Activated CD4-positive, alpha-beta T cell treated with anti-CD3 and anti-CD28 coated beads for 48 hours (primary cell): ENCODE measurements around the gene CCDC88A.
"Not testable (repeated sequence)": the region's sequence is repeated elsewhere in the genome, so short reads cannot be mapped to it uniquely, and the experiment has no call there.

Experiments used
- DNase-seq: peaks from one replicate; pipeline ENCODE4 v3.0.0-alpha.2; 2020

CCDC88A gene

GRCh38 chr2:55420871-55421270 lies 1.2 kb upstream of the CCDC88A start:
- no peak for DNase-seq

- no peak for DNase-seq
Measured at GRCh38 chr2:55420439-55420725, 726 bp upstream of the CCDC88A start.

GRCh38 chr2:55419233-55419678 lies 400 bp downstream of the CCDC88A start:
- peak; percentile 40 for DNase-seq

GRCh38 chr2:55418512-55419232 lies 984 bp downstream of the CCDC88A start:
- no peak for DNase-seq

GRCh38 chr2:55418072-55418471 lies 1.6 kb downstream of the CCDC88A start:
- no peak for DNase-seq

GRCh38 chr2:55416786-55417568 lies 2.7 kb downstream of the CCDC88A start:
- DNase-seq: no peak

GRCh38 chr2:55415300-55415699 lies 4.4 kb downstream of the CCDC88A start:
- no peak for DNase-seq

- DNase-seq: no peak
Measured at GRCh38 chr2:55408918-55409868, 10.5 kb downstream of the CCDC88A start.

- DNase-seq: no peak
Measured at GRCh38 chr2:55408098-55408882, 11.4 kb downstream of the CCDC88A start.

GRCh38 chr2:55405116-55405515 lies 14.5 kb downstream of the CCDC88A start:
- no peak for DNase-seq

GRCh38 chr2:55403256-55403998 lies 16.2 kb downstream of the CCDC88A start:
- DNase-seq: no peak

GRCh38 chr2:55401124-55401523 lies 18.5 kb downstream of the CCDC88A start:
- DNase-seq: no peak

GRCh38 chr2:55400332-55400731 lies 19.3 kb downstream of the CCDC88A start:
- DNase-seq: no peak

- no peak for DNase-seq
Measured at GRCh38 chr2:55399815-55400214, 19.8 kb downstream of the CCDC88A start.

GRCh38 chr2:55395724-55396605 lies 23.7 kb downstream of the CCDC88A start:
- DNase-seq: no peak

GRCh38 chr2:55391615-55392242 lies 27.9 kb downstream of the CCDC88A start:
- no peak for DNase-seq

- DNase-seq: no peak
Measured at GRCh38 chr2:55391155-55391554, 28.5 kb downstream of the CCDC88A start.

GRCh38 chr2:55385516-55385915 lies 34.1 kb downstream of the CCDC88A start:
- DNase-seq: not testable (repeated sequence)

GRCh38 chr2:55384786-55385185 lies 34.9 kb downstream of the CCDC88A start:
- no peak for DNase-seq

- no peak for DNase-seq
Measured at GRCh38 chr2:55371376-55371775, 48.3 kb downstream of the CCDC88A start.
